ENCODE measurements around the gene TUSC2. TPM values are rescaled to one million over a fixed set of nuclear protein-coding genes. Genes with fewer than 3 reads are reported as not detected.

The TUSC2 gene
- total RNA-seq, 1 experiment from 2014 or later, result 33.5 TPM

GRCh38 chr3:50319181-50319893 is 8.7 kb downstream of the TUSC2 start:
- no peak for DNase-seq
- no peak overlapping the region for H4K5ac ChIP-seq (ENCODE audit: insufficient read length, low read depth, low read length)
- no CpG with 5 or more reads among the region's 16 CpGs for WGBS (ENCODE audit: extremely low coverage, insufficient read length, low lambda C conversion rate)
- H4K91ac ChIP-seq (ENCODE audit: insufficient read length, low read depth, low read length), result no peak overlapping the region
- no peaks in the 10 kb centered on the region for H3K27me3 ChIP-seq (ENCODE audit: insufficient read depth, low read length)
- no peak overlapping the region for H2BK15ac ChIP-seq (ENCODE audit: low read depth, low read length)
- H3K4me1 ChIP-seq (ENCODE audit: insufficient read depth, low read length), result peaks cover 6% of the 10 kb centered on the region; the same call in 1 of the 2 replicates
- peaks cover 5% of the 10 kb centered on the region; the same call in 1 of the 2 replicates for H3K79me2 ChIP-seq (ENCODE audit: insufficient read depth, low read length)
- H2BK120ac ChIP-seq (ENCODE audit: low read depth, low read length, poor library complexity, severe bottlenecking), result no peak overlapping the region
- Mint-ChIP-seq H3K27me3 (ENCODE audit: low read depth) (no peaks in the 10 kb centered on the region), H3K4me1 (peaks cover 22 to 36% of the 10 kb centered on the region in 2 experiments), H3K4me3 (peak overlapping the region; percentile 85 to 97), H3K36me3 (ENCODE audit: insufficient read depth in 1 of 3, low read depth in 3 of 3) (peaks cover 40 to 55% (median 47%) of the 10 kb centered on the region in 3 experiments), H3K27ac (no peak overlapping the region), H3K9me3 (no peaks in the 10 kb centered on the region)
- H3K18ac ChIP-seq (ENCODE audit: insufficient read length, low read depth, low read length), result no peak overlapping the region
- no peak overlapping the region for H3K27ac ChIP-seq (ENCODE audit: insufficient read length, low read depth, low read length)
- H4K8ac ChIP-seq (replicated peaks; ENCODE audit: insufficient read length, low read depth, low read length), result no peak overlapping the region
- H3K23me2 ChIP-seq (ENCODE audit: insufficient read length, low read depth, low read length, poor library complexity, severe bottlenecking), result peaks cover 15% of the 10 kb centered on the region
- no peaks in the 10 kb centered on the region for H4K20me1 ChIP-seq (ENCODE audit: control insufficient read depth, insufficient read depth, insufficient read length)
- no peak overlapping the region for H2BK20ac ChIP-seq (ENCODE audit: low read depth, low read length, poor library complexity, severe bottlenecking)
- H3T11ph ChIP-seq (ENCODE audit: low read length), result no peak overlapping the region
- no peak overlapping the region for H2BK5ac ChIP-seq (ENCODE audit: insufficient read length, low read length)
- no peak overlapping the region for H2AFZ ChIP-seq (ENCODE audit: low read length)
- H2AK5ac ChIP-seq (ENCODE audit: insufficient read length, low read length), result no peak overlapping the region
- H2BK12ac ChIP-seq (ENCODE audit: insufficient read length, low read depth, low read length), result no peak overlapping the region
- no peak overlapping the region for H3K4me2 ChIP-seq (ENCODE audit: insufficient read depth, insufficient read length, low read length)
- H3K9ac ChIP-seq (ENCODE audit: extremely low read depth, insufficient read length, low read length), result no peak overlapping the region
- H3K4ac ChIP-seq (ENCODE audit: low read depth, low read length), result no peak overlapping the region
- no peak for TF ChIP-seq CTCF (conservative IDR thresholded peaks at IDR 0.05)
- no peak overlapping the region for H3K14ac ChIP-seq (ENCODE audit: insufficient read depth, low read length)
- no peak overlapping the region for H3K56ac ChIP-seq (ENCODE audit: insufficient read length, low read depth, low read length)
- H3K9me3 ChIP-seq (ENCODE audit: control insufficient read depth, low read depth, low read length), result no peaks in the 10 kb centered on the region
- no peaks in the 10 kb centered on the region for H3K79me1 ChIP-seq (ENCODE audit: insufficient read depth, low read depth, low read length, poor library complexity, severe bottlenecking)
- no peak overlapping the region for H3K23ac ChIP-seq (ENCODE audit: insufficient read length, low read depth, low read length)

Data from H9 (cell line).